PFSK-1 (cell line): ENCODE measurements around the gene C16orf95.

Source experiments
- POLR2AphosphoS5 ChIP-seq: IDR thresholded peaks from 2 replicates; pipeline ENCODE4 v1.6.1; 2012; ENCODE audit warnings: low read depth, mild to moderate bottlenecking, control low read depth, low read length, moderate library complexity
- TAF1 ChIP-seq: IDR thresholded peaks from 2 replicates; pipeline ENCODE4 v1.6.1; 2012; ENCODE audit warnings: low read length, control low read depth, borderline replicate concordance; ENCODE audit not compliant: insufficient read depth

- TF ChIP-seq POLR2AphosphoS5, result no peak
- TF ChIP-seq TAF1, result no peak
These were observed 62.5 kb downstream of the C16orf95 start for GRCh38 chr16:87254734-87255133.
